Neural crest cell (in vitro differentiated cells): ENCODE measurements around the gene TMEM215. TPM values are rescaled to one million over a fixed set of nuclear protein-coding genes. Genes with fewer than 3 reads are reported as not detected.

ENCODE experiments used
- DNase-seq: peaks from one replicate; pipeline ENCODE4 v3.0.0; 2021; ENCODE audit warnings: low read depth, mixed read lengths, low spot score
- H3K27ac Mint-ChIP-seq: one replicate; pipeline ENCODE4 v1.8.0; 2021; ENCODE audit warnings: mild to moderate bottlenecking, mixed read lengths; ENCODE audit not compliant: unreplicated experiment
- H3K27me3 Mint-ChIP-seq: 2 replicates; pipeline ENCODE4 v1.8.0; 2021; ENCODE audit warnings: low read depth, mild to moderate bottlenecking, mixed read lengths
- H3K36me3 Mint-ChIP-seq: 2 replicates; pipeline ENCODE4 v1.8.0; 2021; ENCODE audit warnings: low read depth, mild to moderate bottlenecking, mixed read lengths
- H3K4me1 Mint-ChIP-seq: 2 replicates; pipeline ENCODE4 v1.8.0; 2021; ENCODE audit warnings: mixed read lengths
- H3K4me3 Mint-ChIP-seq: one replicate; pipeline ENCODE4 v1.8.0; 2021; ENCODE audit warnings: mild to moderate bottlenecking, mixed read lengths
- H3K9me3 Mint-ChIP-seq: 2 replicates; pipeline ENCODE4 v1.8.0; 2021; ENCODE audit warnings: mixed read lengths
- CTCF ChIP-seq: fragments of 200-600 bp; sonication (generic); conservative IDR thresholded peaks from 2 replicates; pipeline ENCODE4 v1.5.0; 2021; ENCODE audit warnings: antibody characterized with exemption, mild to moderate bottlenecking
- total RNA-seq: library from RNA; stranded (reverse); gene quantifications from 2 replicates; pipeline ENCODE4 v1.2.1, GENCODE V29; 2021

Gene TMEM215
- total RNA-seq, 1 donor from 2014 or later = 0.72 TPM

DNA sequence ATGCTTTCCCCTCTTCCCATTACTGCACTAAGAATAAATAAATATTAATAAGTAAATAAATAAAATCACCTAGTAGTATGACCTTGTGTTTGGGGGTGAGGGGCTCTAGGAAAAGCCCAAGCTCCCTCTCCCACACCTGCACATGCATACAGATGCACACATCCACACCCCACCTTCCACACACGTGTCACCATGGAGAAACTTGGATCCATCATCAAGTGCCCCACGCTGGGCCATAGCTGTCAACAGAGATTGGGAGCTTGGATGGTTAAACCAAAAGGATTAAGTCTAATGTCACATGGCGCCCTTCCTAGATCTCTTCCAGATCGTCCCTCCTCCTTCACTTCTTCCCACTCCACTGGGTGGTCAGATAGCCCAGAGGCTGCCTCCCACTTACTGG lies 37.0 kb downstream of the TMEM215 start:
- no peak for TF ChIP-seq CTCF

GRCh38 chr9:32823101-32823500 lies 39.8 kb downstream of the TMEM215 start:
- no peak overlapping the region for H3K27ac Mint-ChIP-seq
- no peaks in the 10 kb centered on the region for H3K4me1 Mint-ChIP-seq
- TF ChIP-seq CTCF = no peak
- peaks cover 41% of the 10 kb centered on the region for H3K27me3 Mint-ChIP-seq
- H3K9me3 Mint-ChIP-seq = peaks cover 2% of the 10 kb centered on the region
- no peaks in the 10 kb centered on the region for H3K36me3 Mint-ChIP-seq
- no peak overlapping the region for H3K4me3 Mint-ChIP-seq
- no peak for DNase-seq

More for the DNA sequence above, 37.0 kb downstream of the TMEM215 start:
- DNase-seq = no peak
- Mint-ChIP-seq H3K27me3 (peaks cover 55% of the 10 kb centered on the region), H3K4me3 (no peak overlapping the region), H3K9me3 (no peaks in the 10 kb centered on the region), H3K27ac (no peak overlapping the region), H3K4me1 (no peaks in the 10 kb centered on the region), H3K36me3 (no peaks in the 10 kb centered on the region)

DNA sequence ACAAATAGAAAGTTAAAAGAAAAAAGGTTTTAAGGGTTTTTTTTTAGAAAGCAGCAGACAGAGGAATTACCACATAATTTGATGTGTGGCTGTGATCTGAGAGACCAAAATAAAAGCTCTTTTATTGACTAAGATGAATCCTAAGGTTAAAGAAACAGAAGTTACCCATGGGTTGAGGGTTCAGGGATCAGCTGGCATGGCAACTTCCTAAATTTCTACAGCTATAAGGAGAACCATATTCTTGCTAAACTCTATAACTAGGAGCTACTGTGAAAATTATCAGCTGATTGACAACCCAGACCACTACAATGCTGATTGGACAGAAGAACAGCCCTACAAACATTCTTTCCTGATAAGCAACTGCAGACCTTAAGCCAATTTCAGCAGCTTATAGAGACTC lies 40.2 kb downstream of the TMEM215 start:
- no peaks in the 10 kb centered on the region for H3K4me1 Mint-ChIP-seq
- DNase-seq = no peak
- H3K4me3 Mint-ChIP-seq = no peak overlapping the region
- no peaks in the 10 kb centered on the region for H3K36me3 Mint-ChIP-seq
- TF ChIP-seq CTCF = no peak
- H3K27me3 Mint-ChIP-seq = peaks cover 37% of the 10 kb centered on the region
- no peak overlapping the region for H3K27ac Mint-ChIP-seq
- peaks cover 2% of the 10 kb centered on the region for H3K9me3 Mint-ChIP-seq

DNA sequence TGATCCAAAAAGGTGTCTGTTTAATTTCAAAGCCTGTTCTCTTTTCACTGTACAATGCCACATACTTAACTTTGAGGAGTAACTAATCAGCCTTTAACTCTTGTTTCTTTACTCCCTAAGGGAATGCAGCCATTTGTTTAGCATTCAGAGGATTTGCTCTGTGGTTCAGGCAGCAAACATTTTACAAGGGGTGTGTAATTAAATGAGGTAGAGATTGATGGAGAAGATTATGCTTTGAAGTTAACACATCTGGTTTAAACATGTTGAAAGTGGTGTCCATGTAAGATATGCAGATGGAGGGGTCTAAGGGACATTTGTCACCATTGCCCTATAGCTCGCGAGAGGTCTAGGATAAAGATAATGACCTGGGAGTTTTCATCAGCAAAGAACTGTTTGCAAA lies 41.9 kb downstream of the TMEM215 start:
- no peak for DNase-seq
- Mint-ChIP-seq H3K27me3 (peaks cover 30% of the 10 kb centered on the region), H3K4me3 (no peak overlapping the region), H3K27ac (no peak overlapping the region), H3K4me1 (no peaks in the 10 kb centered on the region), H3K9me3 (peaks cover 6% of the 10 kb centered on the region), H3K36me3 (no peaks in the 10 kb centered on the region)
- no peak for TF ChIP-seq CTCF

DNA sequence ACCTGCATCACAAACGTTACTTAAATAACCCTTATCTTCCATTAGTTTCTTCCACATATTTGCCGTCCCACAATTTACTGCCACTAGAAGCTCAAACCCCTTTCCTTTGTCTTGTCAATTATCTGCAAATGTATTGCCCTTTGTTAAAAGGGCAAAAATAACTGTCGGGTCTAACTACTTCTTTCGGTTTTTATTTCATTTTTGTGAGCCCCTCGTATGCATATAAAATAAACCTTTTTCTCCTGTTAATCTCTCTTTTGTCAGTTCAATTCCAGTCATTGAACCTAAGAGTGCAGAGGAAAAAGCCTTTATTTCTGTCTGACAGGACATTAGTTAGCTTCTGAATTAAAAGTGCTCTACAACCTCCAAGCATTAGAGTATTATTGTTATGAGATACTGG lies 45.5 kb downstream of the TMEM215 start:
- no peak for TF ChIP-seq CTCF
- H3K36me3 Mint-ChIP-seq = no peaks in the 10 kb centered on the region
- peaks cover 6% of the 10 kb centered on the region for H3K9me3 Mint-ChIP-seq
- no peak overlapping the region for H3K27ac Mint-ChIP-seq
- peaks cover 7% of the 10 kb centered on the region for H3K4me1 Mint-ChIP-seq
- H3K27me3 Mint-ChIP-seq = peaks cover 19% of the 10 kb centered on the region
- DNase-seq = no peak
- H3K4me3 Mint-ChIP-seq = no peak overlapping the region

GRCh38 chr9:32832346-32832745 lies 49.0 kb downstream of the TMEM215 start:
- Mint-ChIP-seq H3K4me1 (peaks cover 7% of the 10 kb centered on the region), H3K27ac (peak overlapping the region; percentile 10), H3K27me3 (no peaks in the 10 kb centered on the region), H3K4me3 (no peak overlapping the region), H3K9me3 (peaks cover 6% of the 10 kb centered on the region), H3K36me3 (no peaks in the 10 kb centered on the region)
- TF ChIP-seq CTCF = no peak
- no peak for DNase-seq
